CD4-positive, alpha-beta T cell treated with Interleukin-2 at 100 ng/mL for 4 hours (primary cell): ENCODE data around the gene PRRC1.

Experiments
- DNase-seq: peaks from one replicate; pipeline ENCODE4 v3.0.0-alpha.2; 2020; ENCODE audit warnings: low spot score

Gene PRRC1

GRCh38 chr5:127580731-127581130, 63.3 kb downstream of the PRRC1 start:
- no peak for DNase-seq

- no peak for DNase-seq
These were observed 64.0 kb downstream of the PRRC1 start for GRCh38 chr5:127581450-127581849.

GRCh38 chr5:127582773-127583370, 65.4 kb downstream of the PRRC1 start:
- DNase-seq = no peak

GRCh38 chr5:127583866-127584265, 66.4 kb downstream of the PRRC1 start:
- no peak for DNase-seq

- DNase-seq = no peak
These were observed 68.2 kb downstream of the PRRC1 start for GRCh38 chr5:127585661-127586060.

GRCh38 chr5:127586066-127586770, 68.8 kb downstream of the PRRC1 start:
- no peak for DNase-seq

- DNase-seq = no peak
These were observed 69.4 kb downstream of the PRRC1 start for GRCh38 chr5:127586811-127587210.

- no peak for DNase-seq
These were observed 69.9 kb downstream of the PRRC1 start for GRCh38 chr5:127587246-127587917.

- no peak for DNase-seq
These were observed 70.9 kb downstream of the PRRC1 start for GRCh38 chr5:127588368-127588767.

GRCh38 chr5:127589309-127590030, 72.0 kb downstream of the PRRC1 start:
- no peak for DNase-seq

- DNase-seq = no peak
These were observed 72.8 kb downstream of the PRRC1 start for GRCh38 chr5:127590156-127590722.

- DNase-seq = no peak
These were observed 78.3 kb downstream of the PRRC1 start for GRCh38 chr5:127595484-127596368.

GRCh38 chr5:127596501-127596900, 79.1 kb downstream of the PRRC1 start:
- DNase-seq = no peak

GRCh38 chr5:127599320-127599719, 81.9 kb downstream of the PRRC1 start:
- no peak for DNase-seq

GRCh38 chr5:127599847-127600246, 82.4 kb downstream of the PRRC1 start:
- DNase-seq = no peak

GRCh38 chr5:127601111-127601510, 83.7 kb downstream of the PRRC1 start:
- no peak for DNase-seq

- DNase-seq = no peak
These were observed 84.2 kb downstream of the PRRC1 start for GRCh38 chr5:127601601-127602000.

- no peak for DNase-seq
These were observed 85.0 kb downstream of the PRRC1 start for GRCh38 chr5:127602481-127602880.

GRCh38 chr5:127602896-127603844, 85.7 kb downstream of the PRRC1 start:
- no peak for DNase-seq
